ENCODE data around the gene PCDHGA2.

DNA sequence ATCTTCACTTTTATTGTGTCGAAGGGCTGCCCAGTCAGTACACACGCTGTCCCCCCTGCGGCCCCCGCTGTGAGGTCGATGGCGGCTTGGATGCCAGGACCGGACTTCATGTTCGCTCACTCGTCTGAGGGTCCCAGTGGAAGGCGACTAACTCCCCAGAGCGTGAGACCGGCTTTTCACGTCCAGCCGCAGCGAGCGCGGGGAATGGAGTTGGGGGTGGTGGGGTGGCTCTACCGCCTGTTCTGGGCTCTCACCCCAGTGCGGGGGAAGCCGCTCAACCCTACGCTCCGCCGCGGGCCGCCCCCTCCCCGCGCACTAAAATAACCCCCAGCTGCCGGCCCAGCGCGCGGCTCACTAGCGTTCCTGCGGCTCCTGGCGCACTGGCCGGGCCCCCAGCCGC lies 34.8 kb upstream of the PCDHGA2 start, which contains the start of gene SLC25A2:
- TF ChIP-seq CTCF (IDR thresholded peaks at IDR 0.05; ENCODE audit: insufficient read depth, low read length) (no peak), POLR2AphosphoS5 (IDR thresholded peaks at IDR 0.05; ENCODE audit: low read depth) (no peak), SPI1 (IDR thresholded peaks at IDR 0.05; ENCODE audit: borderline replicate concordance, low read depth) (no peak)

All from HL-60 (cell line).